Measurements from ENCODE around the gene GCNA.

Gene GCNA

DNA sequence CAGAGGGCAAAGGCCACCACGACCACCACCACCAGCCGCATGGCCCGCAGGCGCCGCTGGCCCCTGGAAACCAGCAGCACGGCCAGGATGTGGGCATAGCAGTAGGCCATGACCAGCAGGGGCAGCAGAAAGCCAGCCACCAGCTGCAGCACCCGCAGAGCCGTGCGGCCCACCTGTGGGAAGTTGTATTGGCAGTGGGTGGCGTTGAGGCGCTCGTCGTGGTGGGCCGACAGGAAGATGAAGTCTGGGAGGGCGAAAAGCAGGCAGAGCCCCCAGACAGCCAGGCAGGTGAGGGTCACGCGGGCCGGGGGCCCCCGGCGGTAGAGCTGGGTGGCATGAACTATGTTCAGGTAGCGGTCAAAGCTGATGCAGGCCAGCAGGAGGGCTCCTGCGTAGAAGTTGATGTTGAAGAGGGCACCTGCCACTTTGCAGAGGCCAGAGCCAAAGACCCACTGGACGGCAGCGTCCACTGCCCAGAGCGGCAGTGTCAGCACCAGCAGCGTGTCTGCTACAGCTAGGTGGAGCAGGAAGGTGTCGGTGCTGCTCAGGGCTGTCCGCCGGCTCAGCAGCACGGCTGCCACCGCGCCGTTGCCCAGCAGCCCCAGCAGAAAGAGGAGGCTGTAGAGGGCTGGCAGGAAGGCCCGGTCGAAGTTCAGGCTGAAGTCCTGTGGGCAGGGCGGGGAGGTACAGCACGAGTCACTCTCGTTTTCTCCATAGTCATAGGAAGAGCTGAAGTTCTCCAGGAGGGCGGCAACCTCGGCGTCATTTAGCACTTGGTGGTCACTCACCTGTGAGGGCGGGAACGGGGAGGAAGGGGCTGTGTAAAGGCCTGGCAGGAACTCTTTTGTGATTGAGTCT lies 38.7 kb downstream of the GCNA start:
- DNase-seq: no peak

DNA sequence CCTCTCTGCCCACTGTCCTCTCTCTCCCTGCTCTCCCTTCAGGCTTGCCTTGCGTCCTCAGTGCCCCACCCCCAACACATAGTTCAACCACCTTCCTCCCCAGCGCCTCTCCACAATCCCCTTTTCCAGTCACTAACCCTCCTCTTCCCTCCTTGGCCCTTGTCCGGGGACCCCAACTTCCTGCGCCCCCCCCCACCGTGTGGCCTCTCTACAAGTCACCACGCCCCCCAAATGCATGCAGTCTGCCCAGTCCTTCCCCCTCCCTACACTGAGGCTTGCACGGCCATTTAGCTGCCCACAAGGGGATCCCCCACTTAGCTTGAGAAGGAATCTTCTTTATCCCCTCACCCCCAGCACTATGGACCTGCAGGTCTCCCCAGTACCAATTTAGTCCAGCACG lies 39.5 kb downstream of the GCNA start:
- DNase-seq: no peak

DNA sequence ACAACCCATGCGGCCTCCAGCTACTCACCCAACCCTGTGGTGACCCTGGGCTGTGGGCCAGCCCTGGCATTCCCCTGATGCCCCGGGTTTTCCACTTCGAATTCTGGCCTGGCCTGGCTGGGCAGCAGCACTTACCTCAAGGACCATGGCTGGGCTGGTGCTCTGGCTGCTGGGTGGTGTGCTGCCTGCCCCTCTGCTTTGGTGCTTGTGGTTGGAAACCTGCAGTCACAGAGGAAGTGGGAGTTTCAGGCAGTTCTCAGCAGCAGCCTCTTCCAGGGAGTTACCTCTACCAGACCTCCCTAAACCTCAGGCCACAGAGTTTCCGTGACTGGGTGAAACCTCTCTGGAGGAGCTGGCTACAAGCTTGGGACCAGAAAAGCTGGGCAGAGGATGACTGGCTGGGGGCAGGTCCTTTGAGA lies 40.1 kb downstream of the GCNA start, which contains the start of gene CXCR3:
TSS of gene CXCR3 (minus strand) at position 209 of the 419 bp plus-strand sequence. CDS start at position 147, 62 bp downstream.
- DNase-seq: no peak

DNA sequence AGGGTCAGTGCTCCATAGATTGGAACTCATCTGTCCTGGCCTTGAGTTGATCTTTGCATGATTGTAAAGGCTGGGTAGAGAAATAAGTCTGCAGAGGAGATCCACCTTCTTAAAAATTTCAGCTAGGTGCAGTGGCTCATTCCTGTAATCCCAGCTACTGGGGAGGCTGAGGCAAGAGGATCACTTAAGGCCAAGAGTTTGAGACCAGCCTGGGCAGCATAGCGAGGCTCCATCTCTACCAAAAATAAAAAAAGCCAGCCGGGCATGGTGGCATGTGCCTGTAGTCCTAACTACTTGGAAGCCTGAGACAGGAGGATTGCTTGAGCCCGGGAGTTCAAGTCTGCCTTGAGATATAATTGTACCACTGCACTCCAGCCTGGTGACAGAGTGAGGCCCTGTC lies 40.5 kb downstream of the GCNA start:
- no peak for DNase-seq

DNA sequence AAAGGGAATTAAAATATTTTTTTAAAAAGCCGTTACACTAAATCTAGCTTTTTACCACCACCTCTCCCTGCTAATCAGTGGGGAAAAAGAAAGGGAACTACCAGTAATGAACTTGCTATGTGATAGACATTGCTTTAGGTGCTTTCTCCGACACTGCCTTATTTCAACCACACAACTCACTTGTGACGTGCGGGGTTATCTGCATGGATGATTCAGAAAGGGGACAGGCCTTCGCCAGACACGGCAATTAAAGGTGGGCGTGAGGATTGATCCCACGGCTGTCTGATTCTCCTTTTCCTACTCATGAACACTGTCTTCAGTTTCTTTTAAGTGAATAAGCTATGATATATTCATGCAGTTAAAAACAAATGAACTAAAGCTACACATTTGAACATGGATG lies 41.0 kb downstream of the GCNA start:
- DNase-seq: no peak

DNA sequence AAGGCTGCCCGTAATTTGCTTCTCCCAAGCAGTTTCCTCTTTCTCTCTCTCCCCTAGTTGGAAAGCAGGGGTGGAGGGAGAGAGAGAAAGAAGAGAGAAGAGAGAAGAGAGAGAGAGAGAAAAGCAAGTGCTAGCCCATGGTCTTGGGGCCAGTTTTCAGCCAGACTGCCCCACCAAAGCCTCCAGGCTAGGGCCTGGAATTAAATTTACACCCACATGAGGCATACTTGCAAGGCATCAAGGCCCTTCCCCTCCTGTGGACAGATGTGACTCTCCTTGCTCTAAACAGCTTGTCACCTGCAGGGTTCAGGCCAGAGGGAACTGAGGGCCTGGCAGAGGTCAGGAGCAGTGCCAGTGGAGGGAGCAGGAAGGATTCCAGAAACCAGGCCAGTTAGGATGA lies 41.7 kb downstream of the GCNA start:
- no peak for DNase-seq

DNA sequence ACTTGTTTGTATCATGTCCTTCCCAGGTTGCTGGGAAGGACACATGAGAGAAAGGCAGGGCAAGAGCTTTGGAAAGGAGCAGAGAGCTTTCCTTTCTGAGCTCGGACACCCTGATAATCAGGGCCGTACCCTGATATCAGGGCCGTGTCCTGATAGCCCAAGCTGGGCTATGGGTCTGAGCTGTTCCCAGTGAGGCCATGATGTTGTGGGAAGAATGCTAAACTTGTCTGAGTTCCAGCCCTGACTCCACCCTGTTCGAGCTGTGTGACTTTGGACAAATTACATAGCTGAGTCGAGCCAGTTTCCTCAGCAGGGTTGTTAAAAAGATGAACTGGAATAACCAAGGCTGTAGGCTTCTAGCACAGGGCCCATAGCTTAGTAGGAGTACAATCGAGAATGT lies 43.4 kb downstream of the GCNA start:
- no peak for DNase-seq

DNA sequence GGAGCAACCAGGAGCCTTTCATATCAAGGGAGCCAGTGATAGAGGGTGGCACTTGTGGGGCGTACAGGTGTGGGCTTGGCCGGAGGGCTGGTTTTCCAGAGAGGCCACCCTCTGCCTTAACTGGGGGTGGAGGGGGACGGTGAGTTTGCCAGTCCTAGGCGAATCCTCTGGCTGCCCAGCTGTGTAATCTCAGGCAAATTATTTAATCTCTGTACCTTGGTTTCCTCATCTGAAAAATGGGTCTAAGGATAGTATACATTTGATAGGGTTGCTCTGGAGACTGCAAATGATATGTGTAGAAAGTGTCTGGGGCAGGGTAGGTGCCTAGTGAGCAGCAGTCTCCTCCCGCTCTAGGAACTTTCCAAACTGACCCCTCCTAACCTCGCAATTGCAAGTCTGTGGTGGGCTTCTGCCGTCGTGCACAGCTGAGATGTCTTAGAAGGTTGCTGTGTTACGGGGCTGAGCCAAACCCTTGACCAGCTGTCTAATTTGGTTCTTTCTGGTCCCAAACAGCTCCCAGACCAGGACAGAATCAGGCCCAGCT lies 43.9 kb downstream of the GCNA start:
- DNase-seq: no peak

DNA sequence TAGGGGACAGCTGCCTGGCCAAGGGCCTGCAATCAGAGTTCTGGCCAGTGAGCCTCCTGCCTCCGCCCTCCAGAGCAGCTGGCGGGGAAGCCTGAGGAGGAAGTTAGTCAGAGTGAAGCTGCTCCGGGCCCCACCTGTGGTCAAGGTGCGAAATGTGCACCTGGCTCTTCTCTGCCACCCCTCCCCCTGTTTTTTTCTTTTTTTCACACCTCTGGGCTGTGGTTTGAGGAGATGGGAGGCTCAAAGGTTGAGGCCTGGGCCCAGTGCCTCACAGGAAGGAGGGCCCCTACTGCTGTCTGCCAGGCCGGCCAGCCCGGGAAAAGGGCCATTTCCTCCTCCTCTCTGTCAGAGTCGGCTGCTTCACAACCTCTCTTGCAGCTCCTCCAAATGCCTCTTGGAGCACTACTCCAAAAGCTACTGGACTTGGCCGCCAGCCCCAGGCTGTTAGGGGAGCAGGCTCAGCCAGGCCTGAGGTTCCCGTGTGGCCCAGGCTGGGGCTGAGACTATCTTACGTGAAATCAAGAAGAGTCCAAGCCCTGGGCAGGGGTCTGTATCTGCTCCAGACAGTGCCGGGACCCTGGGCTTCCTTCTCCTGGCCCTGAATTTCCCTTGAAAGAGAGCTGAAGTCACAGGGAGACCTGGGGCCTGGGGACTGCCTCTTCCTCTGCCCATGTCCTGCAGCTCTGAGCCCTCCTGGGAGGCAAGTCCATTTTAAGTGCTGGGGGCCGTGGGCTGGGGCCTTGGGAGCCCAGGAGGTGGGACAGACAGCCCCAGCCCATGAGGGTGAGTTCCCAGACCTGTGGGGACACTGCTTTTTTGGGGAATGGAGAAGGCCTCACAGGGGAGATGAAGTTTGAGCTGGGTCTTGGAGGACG lies 44.6 kb downstream of the GCNA start:
- DNase-seq: no peak

DNA sequence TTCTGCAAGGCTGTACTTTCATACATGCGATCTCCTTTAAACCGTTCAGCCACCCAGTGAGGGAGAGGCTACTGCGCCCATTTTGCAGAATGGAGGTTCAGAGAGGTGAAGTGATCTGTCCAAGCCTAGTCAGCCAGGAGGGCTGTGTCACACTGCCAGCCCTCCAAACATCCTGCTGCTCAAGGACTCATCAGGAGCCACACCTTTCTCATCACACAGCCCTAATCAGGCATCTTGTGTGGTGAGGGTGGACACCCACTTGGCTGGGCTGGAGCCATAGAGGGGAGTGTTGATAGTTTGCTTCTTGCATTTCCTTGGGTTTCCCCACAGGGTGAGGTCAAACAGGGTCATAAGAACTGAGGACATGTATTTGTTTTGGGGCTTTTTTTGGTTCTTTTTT lies 45.5 kb downstream of the GCNA start:
- DNase-seq: no peak

DNA sequence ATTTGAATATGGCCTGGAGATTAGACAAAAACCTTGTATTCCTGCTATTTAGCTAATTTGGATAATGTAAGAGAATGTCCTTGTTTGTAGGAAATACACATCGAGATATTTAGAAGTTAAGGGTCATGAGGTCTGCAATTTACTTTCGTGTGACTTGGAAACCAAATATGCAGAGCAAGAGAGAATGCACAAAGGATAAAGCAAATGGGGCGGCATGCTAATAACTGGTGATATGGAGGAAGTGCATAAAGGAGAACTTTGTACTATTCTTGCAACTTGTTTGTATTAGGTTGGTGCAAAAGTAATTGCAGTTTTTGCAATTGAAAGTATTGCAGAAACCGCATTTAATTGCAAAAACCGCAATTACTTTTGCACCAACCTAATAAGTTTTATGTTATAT lies 47.2 kb downstream of the GCNA start:
- DNase-seq: no peak

DNA sequence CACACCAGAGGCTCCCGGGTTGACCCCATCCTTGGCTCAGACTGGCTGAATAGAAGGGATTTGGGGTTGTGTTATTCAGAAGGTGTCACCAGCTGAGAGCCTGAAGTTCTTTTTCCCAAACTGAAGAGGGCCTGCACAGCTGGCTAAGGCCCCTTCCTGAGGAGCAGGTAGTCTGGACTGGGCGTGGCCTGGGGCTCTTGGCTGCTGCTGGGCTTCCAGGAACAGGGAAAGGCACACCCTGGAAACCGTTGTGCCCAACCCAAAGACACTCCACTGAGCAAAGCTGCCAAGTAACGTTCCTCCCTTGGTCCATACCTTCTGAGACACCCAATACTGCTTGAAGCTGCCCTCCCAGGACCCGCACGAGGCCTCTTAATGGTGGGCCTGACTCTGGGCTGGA lies 48.3 kb downstream of the GCNA start:
- no peak for DNase-seq

DNA sequence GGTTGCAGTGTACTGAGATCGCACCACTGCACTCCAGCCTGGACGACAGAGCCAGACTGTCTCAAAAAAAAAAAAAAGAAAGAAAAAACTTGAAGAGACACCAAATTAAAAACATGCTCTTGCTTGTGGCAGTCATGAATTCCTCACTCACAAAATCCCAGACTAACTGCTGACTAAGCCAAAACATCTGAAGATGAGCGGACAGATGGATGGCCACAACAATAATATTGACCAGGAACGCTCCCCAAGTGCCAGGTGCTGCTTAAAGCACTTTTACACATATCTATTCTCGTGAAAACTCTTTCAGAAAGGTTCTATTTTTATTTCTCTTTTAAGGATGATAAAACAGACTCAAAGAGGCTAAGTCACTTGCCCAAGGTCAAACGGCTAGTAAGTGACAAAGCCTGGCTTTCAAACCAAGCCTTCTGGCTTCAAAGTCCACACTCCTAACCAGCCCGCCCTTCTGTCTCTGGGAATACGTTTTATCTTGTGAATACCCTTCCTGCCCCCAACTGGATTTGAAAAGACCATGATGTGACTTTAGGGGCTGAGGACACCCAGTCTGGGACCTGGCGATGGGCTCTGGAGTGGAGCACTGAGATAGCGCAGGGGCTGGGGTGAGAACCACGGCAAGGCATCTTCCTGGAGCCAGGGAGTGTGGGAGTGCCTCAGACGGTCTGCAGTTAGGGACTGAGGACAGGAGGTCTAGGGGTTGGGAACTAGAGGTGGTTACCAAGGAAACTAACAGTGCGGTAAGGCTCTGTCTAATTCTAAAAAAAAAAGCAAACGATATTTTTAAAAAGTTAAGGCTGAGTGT lies 49.6 kb downstream of the GCNA start:
- DNase-seq: no peak

DNA sequence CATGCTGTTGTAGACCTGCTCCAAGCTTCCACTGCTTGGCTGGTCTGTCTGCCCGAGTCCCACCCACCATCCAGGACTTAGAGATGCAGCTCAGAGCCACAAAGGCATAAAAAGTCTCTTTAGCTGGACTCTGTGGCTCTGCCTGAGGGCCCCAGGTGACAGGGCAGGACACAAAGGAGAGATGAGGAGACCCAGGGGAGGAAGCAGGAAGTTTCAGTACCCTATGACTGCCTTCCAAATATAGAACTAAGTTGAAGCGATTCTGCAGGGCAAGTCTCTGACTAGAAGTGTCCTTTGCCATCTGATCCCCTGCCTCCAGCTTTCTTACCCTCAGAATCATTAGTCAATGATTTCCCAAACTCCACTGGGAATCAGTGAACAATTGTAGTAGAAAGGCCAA lies 51.2 kb downstream of the GCNA start:
- no peak for DNase-seq

DNA sequence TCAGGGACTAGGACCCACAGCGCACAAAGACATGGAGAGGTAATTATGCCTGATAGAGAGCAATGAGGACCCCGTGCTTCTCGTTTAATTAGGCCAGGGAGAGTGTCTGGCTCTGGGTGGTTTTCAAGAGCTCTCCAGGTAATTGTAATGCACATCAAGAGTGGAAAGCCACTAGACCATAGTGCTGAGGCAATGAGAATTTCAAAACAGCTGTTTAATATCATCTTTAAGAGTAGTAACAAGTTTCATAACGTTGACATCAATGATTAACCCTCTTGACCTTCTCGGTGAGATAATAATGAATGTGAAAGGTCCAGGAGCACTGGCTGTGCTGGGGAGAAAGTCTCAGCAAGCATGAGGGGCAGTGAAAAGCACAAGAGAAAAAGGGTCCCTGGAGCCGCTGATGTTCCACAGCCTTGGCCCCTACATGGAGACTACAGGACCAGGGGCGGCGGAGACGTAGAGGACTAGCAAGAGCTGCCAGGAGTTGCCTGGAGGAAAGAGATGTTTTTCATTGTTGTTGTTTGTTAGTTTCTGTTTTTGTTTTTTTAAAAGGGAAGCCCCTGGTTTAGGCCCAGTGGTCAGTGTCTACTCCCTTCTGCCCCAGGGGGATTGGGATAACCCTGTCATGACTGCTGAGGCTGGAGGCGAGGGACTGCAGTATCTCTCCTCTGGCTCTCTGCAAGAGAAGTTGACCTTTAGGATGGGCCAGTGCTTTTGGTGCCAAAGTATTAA lies 54.9 kb downstream of the GCNA start:
- DNase-seq: no peak

DNA sequence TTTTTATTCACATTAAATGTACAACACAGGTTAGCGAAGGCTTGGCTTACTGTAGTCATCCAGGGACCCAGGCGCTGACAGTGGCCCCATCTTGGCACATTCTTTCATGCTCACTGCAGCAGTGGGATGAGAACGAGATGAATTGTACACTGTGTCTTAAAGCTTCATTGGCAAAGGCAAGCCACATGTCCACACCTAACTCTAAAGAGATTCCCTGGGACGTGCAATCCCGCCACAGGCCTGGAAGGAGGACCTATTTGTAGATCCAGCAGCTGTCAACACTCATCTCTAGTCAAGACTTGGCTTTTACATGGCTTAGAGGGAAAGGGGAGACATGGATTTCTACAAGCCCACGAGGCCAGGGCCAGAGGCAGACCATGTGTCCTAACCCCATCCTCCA lies 56.1 kb downstream of the GCNA start:
- no peak for DNase-seq

DNA sequence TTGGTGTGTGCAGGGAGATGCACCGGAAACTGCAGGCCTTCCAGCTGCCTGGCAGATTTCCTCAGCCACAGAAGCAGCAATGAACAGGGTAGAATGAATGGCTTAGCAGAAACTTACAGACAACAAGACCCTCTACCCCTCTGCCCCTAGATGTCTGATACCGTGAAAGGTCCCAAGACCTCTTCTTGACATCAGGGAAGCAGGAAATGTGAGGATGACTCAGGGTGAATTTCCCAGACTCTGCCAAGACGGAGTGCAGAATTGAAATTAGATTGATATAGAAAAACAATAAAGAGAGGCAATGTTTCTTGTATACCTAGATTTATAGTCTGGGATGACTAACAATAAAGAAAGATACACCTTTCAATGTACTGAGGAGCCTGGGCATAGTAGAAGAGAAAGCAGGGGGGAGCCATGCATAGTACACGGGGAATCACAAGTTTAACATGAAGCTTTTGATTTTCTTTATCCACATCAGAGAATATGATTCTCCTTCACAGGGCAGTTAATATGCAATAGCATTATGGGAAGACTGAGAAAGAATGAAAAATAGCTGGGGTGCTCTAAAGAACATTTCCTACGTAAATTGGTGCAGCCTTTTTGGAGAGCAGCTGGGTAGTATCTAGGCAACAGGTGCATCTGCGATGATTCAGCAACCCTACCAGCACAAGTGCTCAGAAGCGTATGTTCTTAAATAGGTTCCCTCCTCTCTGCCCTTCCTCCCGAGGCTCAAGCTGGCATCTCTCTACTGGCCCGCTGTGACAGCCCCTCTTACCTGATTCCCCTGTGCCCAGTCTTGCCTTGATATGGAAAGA lies 58.4 kb downstream of the GCNA start:
- DNase-seq: peak; percentile 13

DNA sequence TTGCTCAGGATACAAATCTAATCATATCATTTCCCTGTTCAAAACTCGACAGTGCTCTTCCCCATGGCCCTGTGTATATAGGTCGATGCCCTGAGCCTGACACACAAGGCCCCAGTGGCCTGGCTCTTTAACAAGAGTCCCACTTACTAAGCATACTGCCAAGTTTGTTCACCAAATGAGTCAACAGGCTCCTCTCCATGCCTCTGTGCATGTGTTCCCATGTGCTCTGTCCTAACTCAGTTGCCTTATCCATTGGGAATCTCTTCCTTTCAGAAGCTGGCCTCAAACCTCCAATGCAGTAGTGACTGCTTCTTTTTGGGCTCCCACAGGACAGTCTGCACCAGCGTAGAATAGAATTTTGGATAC lies 59.0 kb downstream of the GCNA start:
- no peak for DNase-seq

DNA sequence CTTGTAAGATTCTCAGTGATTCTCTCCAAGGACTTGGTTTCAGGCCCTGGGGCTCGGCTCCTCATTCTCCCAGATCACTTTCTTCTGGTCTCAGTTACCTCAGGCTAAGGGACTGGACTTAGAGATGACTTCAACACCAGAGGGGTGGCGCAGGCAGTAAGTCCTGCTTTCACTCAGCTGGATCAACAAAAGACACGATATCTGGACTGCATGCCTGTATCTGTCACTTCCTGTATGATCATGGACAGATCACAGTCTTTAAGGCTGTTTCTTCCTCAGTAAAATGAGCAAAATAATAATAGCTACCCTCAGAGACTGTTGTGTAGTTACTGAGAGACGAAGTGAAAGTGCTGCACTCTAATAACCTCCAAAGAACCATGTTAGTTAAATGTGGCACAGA lies 59.6 kb downstream of the GCNA start:
- DNase-seq: no peak

DNA sequence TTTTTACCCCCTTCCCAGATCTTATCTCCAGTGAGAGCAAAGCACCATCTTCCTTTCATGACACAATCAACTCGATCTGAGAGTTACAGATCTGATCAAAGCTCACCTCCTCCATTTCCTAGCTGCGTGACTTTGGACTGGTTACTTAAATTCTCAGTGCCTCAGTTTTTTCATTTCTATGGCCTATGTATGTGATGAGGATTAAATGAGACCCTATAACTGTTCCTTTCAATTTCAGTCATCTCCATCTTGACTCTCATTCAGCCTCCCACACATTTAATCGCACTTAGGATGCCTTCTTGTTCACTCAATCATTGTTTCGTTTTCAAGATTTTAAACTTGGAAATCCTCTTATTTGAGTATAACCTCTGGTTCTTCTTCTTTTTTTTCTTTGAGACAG lies 60.2 kb downstream of the GCNA start:
- no peak for DNase-seq

DNA sequence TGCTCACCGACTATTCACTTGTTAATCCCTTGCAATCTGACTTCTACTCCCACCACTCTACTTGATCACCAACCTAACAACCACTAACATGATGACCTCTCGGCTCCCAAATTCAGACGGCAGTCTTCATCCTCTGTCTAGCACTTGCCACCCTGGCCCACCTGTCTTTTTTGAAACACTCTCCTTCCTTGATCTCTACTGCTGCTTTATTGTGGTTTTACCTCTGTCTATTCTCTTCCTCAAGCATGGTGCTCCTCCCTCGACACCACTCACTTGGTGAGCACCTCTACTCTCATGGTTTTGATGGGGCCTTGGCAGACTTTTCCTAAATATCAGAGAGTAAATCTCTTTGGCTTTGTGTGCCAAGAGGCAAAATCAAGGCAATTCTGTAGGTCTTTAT lies 61.8 kb downstream of the GCNA start:
- DNase-seq: no peak
